Endothelial cell of umbilical vein (primary cell): ENCODE data around the gene CYP21A2. TPM values are rescaled to one million over a fixed set of nuclear protein-coding genes. Genes with fewer than 3 reads are reported as not detected.

Source experiments
- BruUV-seq: library from RNA; stranded (reverse); fragments of 400-500 nt; replicated peaks from 2 replicates; lab custom pipeline; 2021; lab: Mats Ljungman, UMichigan
- CTCF ChIA-PET: fragments of 300-600, 350-600 bp; sonication (Branson Sonifier 250); formaldehyde crosslinking; loops from one replicate; lab custom pipeline; 2021; ENCODE audit warnings: antibody characterized with exemption, inconsistent platforms; lab: Charles Lee
- POLR2A ChIA-PET: fragments of 300-600, 350-600 bp; sonication (Branson Sonifier 250); formaldehyde crosslinking; loops from one replicate; lab custom pipeline; 2021; ENCODE audit warnings: antibody characterized with exemption, inconsistent platforms; lab: Charles Lee
- DNase-seq: peaks from one replicate; pipeline ENCODE4 v3.0.0-alpha.2; 2011; ENCODE audit warnings: low read depth, low spot score
- FAIRE-seq: peaks from 2 replicates; lab custom pipeline; 2011; peaks lifted over from hg19 to GRCh38; lab: Jason Lieb, UNC
- H2AFZ ChIP-seq: 2 replicates; pipeline ENCODE4 v1.6.0; 2012; ENCODE audit warnings: low read depth, low read length, control low read depth, inconsistent platforms
- H3K27ac ChIP-seq: 2 replicates; pipeline ENCODE4 v1.5.1; 2011; ENCODE audit warnings: low read depth, mild to moderate bottlenecking, control low read depth, low read length, moderate library complexity; ENCODE audit not compliant: insufficient read depth
- H3K27me3 ChIP-seq, 2 experiments: 2 replicates each; pipeline versions ENCODE4 v1.6.0 to v1.6.1; 2011; ENCODE audit warnings: low read length in 2 of 2, mixed read lengths in 1 of 2; ENCODE audit not compliant: control insufficient read depth in 2 of 2, insufficient read depth in 2 of 2
- H3K36me3 ChIP-seq, 2 experiments: 2 replicates in 1 of 2; 3 replicates in 1 of 2; pipeline ENCODE4 v1.5.1; 2011; ENCODE audit warnings: low read length in 2 of 2, mild to moderate bottlenecking in 1 of 2, moderate library complexity in 1 of 2; ENCODE audit not compliant: control insufficient read depth in 2 of 2, insufficient read depth in 2 of 2; ENCODE audit errors: extremely low read depth in 1 of 2
- H3K4me1 ChIP-seq: 3 replicates; pipeline ENCODE4 v1.5.1; 2011; ENCODE audit warnings: mild to moderate bottlenecking, low read length; ENCODE audit not compliant: control insufficient read depth, insufficient read depth; ENCODE audit errors: extremely low read depth
- H3K4me2 ChIP-seq: 2 replicates; pipeline ENCODE4 v1.6.1; 2011; ENCODE audit warnings: low read length, control low read depth, mixed read lengths; ENCODE audit not compliant: insufficient read depth
- H3K4me3 ChIP-seq, 3 experiments: fragments of 200-600 bp in 1 of 3; sonication (generic), shearing (Covaris generic) in 1 of 3; replicated peaks in 1 of 3; 2 replicates each; pipeline ENCODE4 v1.5.1; 2011 to 2016; ENCODE audit warnings: control low read depth in 3 of 3, low read length in 3 of 3, mild to moderate bottlenecking in 2 of 3, inconsistent platforms in 1 of 3, low read depth in 1 of 3, moderate library complexity in 1 of 3; ENCODE audit not compliant: insufficient read depth in 1 of 3
- H3K79me2 ChIP-seq: 2 replicates; pipeline ENCODE4 v1.6.0; 2012; ENCODE audit warnings: low read length, inconsistent platforms; ENCODE audit not compliant: control insufficient read depth, insufficient read depth
- H3K9ac ChIP-seq: replicated peaks from 2 replicates; pipeline ENCODE3; 2011; ENCODE audit warnings: low read length, control low read depth; ENCODE audit not compliant: insufficient read depth; ENCODE audit errors: extremely low read depth
- H3K9me1 ChIP-seq: replicated peaks from 3 replicates; pipeline ENCODE4 v1.6.0; 2011; ENCODE audit warnings: mild to moderate bottlenecking, low read length; ENCODE audit not compliant: control insufficient read depth, insufficient read depth; ENCODE audit errors: extremely low read depth
- H3K9me3 ChIP-seq: replicated peaks from 2 replicates; pipeline ENCODE4 v1.5.1; 2012; ENCODE audit warnings: low read length, inconsistent platforms; ENCODE audit not compliant: control insufficient read depth, insufficient read depth
- H4K20me1 ChIP-seq: replicated peaks from 2 replicates; pipeline ENCODE3; 2011; ENCODE audit warnings: mild to moderate bottlenecking, low read length; ENCODE audit not compliant: control insufficient read depth, insufficient read depth; ENCODE audit errors: extremely low read depth
- CTCF ChIP-seq, 2 donors: IDR thresholded peaks; 1 replicate in 1 of 2; 2 replicates in 1 of 2; pipeline ENCODE4 v1.5.1; 2011; ENCODE audit warnings: low read length in 2 of 2, mild to moderate bottlenecking in 2 of 2, moderate library complexity in 2 of 2, control low read depth in 1 of 2, inconsistent platforms in 1 of 2, low read depth in 1 of 2; ENCODE audit not compliant: insufficient read depth in 1 of 2; ENCODE audit errors: extremely low read depth in 1 of 2
- EZH2 ChIP-seq: IDR thresholded peaks from 2 replicates; pipeline ENCODE4 v1.6.1; 2012; ENCODE audit warnings: borderline replicate concordance, low read depth, mild to moderate bottlenecking, moderate library complexity, low read length, inconsistent platforms; ENCODE audit not compliant: severe bottlenecking
- FOS ChIP-seq: IDR thresholded peaks from 2 replicates; pipeline ENCODE4 v1.6.1; 2011; ENCODE audit warnings: mild to moderate bottlenecking, low read length, moderate library complexity, borderline replicate concordance; ENCODE audit not compliant: insufficient read depth
- GATA2 ChIP-seq: IDR thresholded peaks from 2 replicates; pipeline ENCODE4 v1.7.0; 2011; ENCODE audit warnings: low read depth, mild to moderate bottlenecking, moderate library complexity, mixed read lengths, low read length; ENCODE audit not compliant: insufficient read length, insufficient read depth
- JUN ChIP-seq: IDR thresholded peaks from 2 replicates; pipeline ENCODE4 v1.6.1; 2011; ENCODE audit warnings: borderline replicate concordance, low read depth; ENCODE audit not compliant: insufficient read length, insufficient read depth
- MYC ChIP-seq: IDR thresholded peaks from one replicate; pipeline ENCODE4 v1.6.1; 2011; ENCODE audit warnings: mild to moderate bottlenecking, low read depth, low read length
- POLR2A ChIP-seq: IDR thresholded peaks from 2 replicates; pipeline ENCODE4 v1.6.1; 2012; ENCODE audit warnings: low read depth, mild to moderate bottlenecking, control low read depth, low read length
- POLR2AphosphoS5 ChIP-seq: IDR thresholded peaks from 2 replicates; pipeline ENCODE4 v1.6.1; 2012; ENCODE audit warnings: low read depth, mild to moderate bottlenecking, control low read depth, low read length, moderate library complexity; ENCODE audit not compliant: insufficient read depth
- dilution Hi-C: fragments of 300-500 bp; cut with MboI; formaldehyde crosslinking; loops from one replicate; pipeline ENCODE4 v1.15.0; 2019; ENCODE audit warnings: low sequenced_read_pairs; ENCODE audit not compliant: extremely low pct_ligation_motif_present
- intact Hi-C: fragments of 100-400 bp; cut with micrococcal nuclease; formaldehyde crosslinking; loops from one replicate; pipeline ENCODE4 v1.10.0; 2022
- polyA plus RNA-seq, 4 experiments: library from polyadenylated mRNA; depleted of rRNA in 3 of 4; stranded (reverse) in 3 of 4; unstranded in 1 of 4; fragments of >200 nt; gene quantifications; 2 replicates each; pipeline versions ENCODE4 v1.2.1 to v1.2.3, GENCODE V29; 2011 to 2012; ENCODE audit warnings: missing spikeins in 1 of 4
- total RNA-seq: library from RNA; stranded (reverse); gene quantifications from 2 replicates; pipeline ENCODE4 v1.2.3, GENCODE V29; 2021
- TF ChIP-seq, protein P1 (sequence below): IDR thresholded peaks from 2 replicates; pipeline ENCODE4 v1.6.1; 2011; ENCODE audit not compliant: insufficient read depth, insufficient read length

Gene CYP21A2
- total and polyA plus RNA-seq, 2 donors (not counting 3 experiments of a cell fraction or from before 2014, with no cell fraction given): 0.22 to 0.46 TPM

- no peaks in the 10 kb centered on the region for H4K20me1 ChIP-seq
- intact Hi-C loops: no loop called here
- dilution Hi-C loops: no loop called here
- peaks cover 0 to 4% of the 10 kb centered on the region in 2 experiments for H3K27me3 ChIP-seq
- no peak overlapping the region for H3K9ac ChIP-seq
- no peaks in the 10 kb centered on the region for H3K9me3 ChIP-seq
- no TSS peak for BruUV-seq
- no peak overlapping the region for H3K27ac ChIP-seq
- no peaks in the 10 kb centered on the region for H3K4me1 ChIP-seq
- no peaks in the 10 kb centered on the region for H3K36me3 ChIP-seq
- no peak for DNase-seq
- no peak for FAIRE-seq
- POLR2A ChIA-PET: no interaction called here
- H3K4me2 ChIP-seq: no peak overlapping the region
- no peaks in the 10 kb centered on the region for H3K9me1 ChIP-seq
- no peak overlapping the region for H2AFZ ChIP-seq
- CTCF ChIA-PET: no interaction called here
- TF ChIP-seq, protein P1, sequence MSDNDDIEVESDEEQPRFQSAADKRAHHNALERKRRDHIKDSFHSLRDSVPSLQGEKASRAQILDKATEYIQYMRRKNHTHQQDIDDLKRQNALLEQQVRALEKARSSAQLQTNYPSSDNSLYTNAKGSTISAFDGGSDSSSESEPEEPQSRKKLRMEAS: no peak
- no peak for TF ChIP-seq POLR2A
- TF ChIP-seq CTCF (IDR thresholded peaks at IDR 0.05; ENCODE audit: extremely low read depth in 1 of 2, insufficient read depth in 1 of 2, low read depth in 1 of 2, low read length in 2 of 2): no peak
- no peaks in the 10 kb centered on the region for H3K79me2 ChIP-seq
- H3K4me3 ChIP-seq: no peak overlapping the region
Measured at GRCh38 chr6:32073101-32073500, 34.9 kb downstream of the CYP21A2 start.

- H3K9me3 ChIP-seq: no peaks in the 10 kb centered on the region
- H3K9me1 ChIP-seq: no peaks in the 10 kb centered on the region
- H3K9ac ChIP-seq: no peak overlapping the region
- no peaks in the 10 kb centered on the region for H3K4me1 ChIP-seq
- no peaks in the 10 kb centered on the region for H3K79me2 ChIP-seq
- dilution Hi-C loops (no loop called here), intact Hi-C loops (no loop called here)
- H3K36me3 ChIP-seq: no peaks in the 10 kb centered on the region
- H3K27ac ChIP-seq: no peak overlapping the region
- ChIA-PET POLR2A (no interaction called here), CTCF (no interaction called here)
- no peaks in the 10 kb centered on the region for H4K20me1 ChIP-seq
- H3K4me3 ChIP-seq: no peak overlapping the region
- TF ChIP-seq MYC (no peak), FOS (no peak), JUN (no peak), GATA2 (no peak), CTCF (IDR thresholded peaks at IDR 0.05; ENCODE audit: extremely low read depth in 1 of 2, insufficient read depth in 1 of 2, low read depth in 1 of 2, low read length in 2 of 2) (no peak), POLR2A (no peak), POLR2AphosphoS5 (no peak), EZH2 (no peak)
- TF ChIP-seq, protein P1: no peak
- no peak for FAIRE-seq
- DNase-seq: no peak
- H3K27me3 ChIP-seq: peaks cover 0 to 4% of the 10 kb centered on the region in 2 experiments
- no peak overlapping the region for H2AFZ ChIP-seq
- no peak overlapping the region for H3K4me2 ChIP-seq
- BruUV-seq: no TSS peak
Measured at GRCh38 chr6:32073613-32074012, 35.4 kb downstream of the CYP21A2 start.
